ENCODE results near the gene L3MBTL4. TPM values are rescaled to one million over a fixed set of nuclear protein-coding genes. Genes with fewer than 3 reads are reported as not detected.
"Not testable (repeated sequence)": the region's sequence is repeated elsewhere in the genome, so short reads cannot be mapped to it uniquely, and the experiment has no call there.

The L3MBTL4 gene
- total RNA-seq, 2 experiments from 2014 or later, result 0.20 TPM; not detected in 1

- POLR2A ChIA-PET; H3K4me3 Mint-ChIP-seq; H3K27me3 Mint-ChIP-seq; H3K36me3 Mint-ChIP-seq (ENCODE audit: low read depth); H3K27ac Mint-ChIP-seq; DNase-seq; CTCF ChIA-PET; H3K4me1 Mint-ChIP-seq: not testable (repeated sequence)
- peaks cover 31% of the 10 kb centered on the region for H3K9me3 Mint-ChIP-seq
Measured at GRCh38 chr18:6259324-6259723, 155.4 kb downstream of the L3MBTL4 start.

GRCh38 chr18:6257950-6258349 lies 156.8 kb downstream of the L3MBTL4 start:
- no peaks in the 10 kb centered on the region for H3K4me1 Mint-ChIP-seq
- no peak overlapping the region for H3K27ac Mint-ChIP-seq
- DNase-seq, result no peak
- H3K4me3 Mint-ChIP-seq, result no peak overlapping the region
- no peaks in the 10 kb centered on the region for H3K36me3 Mint-ChIP-seq (ENCODE audit: low read depth)
- POLR2A ChIA-PET, result no interaction called here
- CTCF ChIA-PET, result no interaction called here
- peaks cover 31% of the 10 kb centered on the region for H3K9me3 Mint-ChIP-seq
- no peaks in the 10 kb centered on the region for H3K27me3 Mint-ChIP-seq

- no peaks in the 10 kb centered on the region for H3K4me1 Mint-ChIP-seq
- no peak for DNase-seq
- H3K36me3 Mint-ChIP-seq (ENCODE audit: low read depth), result no peaks in the 10 kb centered on the region
- POLR2A ChIA-PET, result no interaction called here
- no peak overlapping the region for H3K27ac Mint-ChIP-seq
- H3K4me3 Mint-ChIP-seq, result no peak overlapping the region
- H3K27me3 Mint-ChIP-seq, result no peaks in the 10 kb centered on the region
- CTCF ChIA-PET, result no interaction called here
- H3K9me3 Mint-ChIP-seq, result peaks cover 28% of the 10 kb centered on the region
Measured at GRCh38 chr18:6256521-6256920, 158.2 kb downstream of the L3MBTL4 start.

- no peak overlapping the region for H3K4me3 Mint-ChIP-seq
- no peak overlapping the region for H3K27ac Mint-ChIP-seq
- no peaks in the 10 kb centered on the region for H3K27me3 Mint-ChIP-seq
- H3K4me1 Mint-ChIP-seq, result no peaks in the 10 kb centered on the region
- peaks cover 23% of the 10 kb centered on the region for H3K9me3 Mint-ChIP-seq
- CTCF ChIA-PET, result no interaction called here
- DNase-seq, result no peak
- POLR2A ChIA-PET, result no interaction called here
- H3K36me3 Mint-ChIP-seq (ENCODE audit: low read depth), result no peaks in the 10 kb centered on the region
Measured at GRCh38 chr18:6255886-6256285, 158.8 kb downstream of the L3MBTL4 start.

GRCh38 chr18:6255116-6255705 lies 159.5 kb downstream of the L3MBTL4 start:
- H3K4me3 Mint-ChIP-seq, result no peak overlapping the region
- no peak overlapping the region for H3K27ac Mint-ChIP-seq
- ChIA-PET CTCF (no interaction called here), POLR2A (no interaction called here)
- peaks cover 21% of the 10 kb centered on the region for H3K9me3 Mint-ChIP-seq
- H3K36me3 Mint-ChIP-seq (ENCODE audit: low read depth), result no peaks in the 10 kb centered on the region
- H3K4me1 Mint-ChIP-seq, result no peaks in the 10 kb centered on the region
- DNase-seq, result no peak
- H3K27me3 Mint-ChIP-seq, result no peaks in the 10 kb centered on the region

- ChIA-PET POLR2A (no interaction called here), CTCF (no interaction called here)
- Mint-ChIP-seq H3K4me3 (no peak overlapping the region), H3K27me3 (no peaks in the 10 kb centered on the region), H3K9me3 (peaks cover 18% of the 10 kb centered on the region), H3K27ac (no peak overlapping the region), H3K36me3 (ENCODE audit: low read depth) (no peaks in the 10 kb centered on the region), H3K4me1 (no peaks in the 10 kb centered on the region)
- no peak for DNase-seq
Measured at GRCh38 chr18:6254456-6254855, 160.3 kb downstream of the L3MBTL4 start.

GRCh38 chr18:6251084-6251483 lies 163.6 kb downstream of the L3MBTL4 start:
- no peak overlapping the region for H3K4me3 Mint-ChIP-seq
- no peaks in the 10 kb centered on the region for H3K27me3 Mint-ChIP-seq
- no peaks in the 10 kb centered on the region for H3K36me3 Mint-ChIP-seq (ENCODE audit: low read depth)
- CTCF ChIA-PET, result no interaction called here
- DNase-seq, result no peak
- no peak overlapping the region for H3K27ac Mint-ChIP-seq
- peaks cover 11% of the 10 kb centered on the region for H3K9me3 Mint-ChIP-seq
- POLR2A ChIA-PET, result no interaction called here
- H3K4me1 Mint-ChIP-seq, result no peaks in the 10 kb centered on the region

- H3K4me3 Mint-ChIP-seq, result no peak overlapping the region
- no peaks in the 10 kb centered on the region for H3K27me3 Mint-ChIP-seq
- CTCF ChIA-PET, result no interaction called here
- peaks cover 11% of the 10 kb centered on the region for H3K9me3 Mint-ChIP-seq
- no peak for DNase-seq
- no peak overlapping the region for H3K27ac Mint-ChIP-seq
- H3K36me3 Mint-ChIP-seq (ENCODE audit: low read depth), result no peaks in the 10 kb centered on the region
- POLR2A ChIA-PET, result no interaction called here
- no peaks in the 10 kb centered on the region for H3K4me1 Mint-ChIP-seq
Measured at GRCh38 chr18:6249788-6250187, 164.9 kb downstream of the L3MBTL4 start.

- H3K4me3 Mint-ChIP-seq, result no peak overlapping the region
- H3K27ac Mint-ChIP-seq, result no peak overlapping the region
- peaks cover 11% of the 10 kb centered on the region for H3K9me3 Mint-ChIP-seq
- no peaks in the 10 kb centered on the region for H3K36me3 Mint-ChIP-seq (ENCODE audit: low read depth)
- no peak for DNase-seq
- H3K27me3 Mint-ChIP-seq, result no peaks in the 10 kb centered on the region
- H3K4me1 Mint-ChIP-seq, result no peaks in the 10 kb centered on the region
- ChIA-PET POLR2A (no interaction called here), CTCF (no interaction called here)
Measured at GRCh38 chr18:6249170-6249569, 165.5 kb downstream of the L3MBTL4 start.

- peaks cover 11% of the 10 kb centered on the region for H3K9me3 Mint-ChIP-seq
- POLR2A ChIA-PET, result no interaction called here
- H3K4me3 Mint-ChIP-seq, result no peak overlapping the region
- DNase-seq, result no peak
- no peak overlapping the region for H3K27ac Mint-ChIP-seq
- H3K4me1 Mint-ChIP-seq, result no peaks in the 10 kb centered on the region
- CTCF ChIA-PET, result no interaction called here
- H3K27me3 Mint-ChIP-seq, result no peaks in the 10 kb centered on the region
- no peaks in the 10 kb centered on the region for H3K36me3 Mint-ChIP-seq (ENCODE audit: low read depth)
Measured at GRCh38 chr18:6248017-6248416, 166.7 kb downstream of the L3MBTL4 start.

GRCh38 chr18:6242004-6242403 lies 172.7 kb downstream of the L3MBTL4 start:
- Mint-ChIP-seq H3K4me1 (no peaks in the 10 kb centered on the region), H3K36me3 (ENCODE audit: low read depth) (no peaks in the 10 kb centered on the region), H3K9me3 (no peaks in the 10 kb centered on the region), H3K27ac (no peak overlapping the region), H3K27me3 (no peaks in the 10 kb centered on the region), H3K4me3 (no peak overlapping the region)
- no peak for DNase-seq
- ChIA-PET POLR2A (no interaction called here), CTCF (no interaction called here)

- no peaks in the 10 kb centered on the region for H3K4me1 Mint-ChIP-seq
- peaks cover 4% of the 10 kb centered on the region for H3K9me3 Mint-ChIP-seq
- H3K4me3 Mint-ChIP-seq, result no peak overlapping the region
- CTCF ChIA-PET, result no interaction called here
- POLR2A ChIA-PET, result no interaction called here
- H3K27me3 Mint-ChIP-seq, result no peaks in the 10 kb centered on the region
- H3K27ac Mint-ChIP-seq, result no peak overlapping the region
- no peaks in the 10 kb centered on the region for H3K36me3 Mint-ChIP-seq (ENCODE audit: low read depth)
- no peak for DNase-seq
Measured at GRCh38 chr18:6239716-6240115, 175.0 kb downstream of the L3MBTL4 start.

GRCh38 chr18:6236258-6236657 lies 178.5 kb downstream of the L3MBTL4 start:
- Mint-ChIP-seq H3K27me3 (no peaks in the 10 kb centered on the region), H3K4me1 (no peaks in the 10 kb centered on the region), H3K4me3 (no peak overlapping the region), H3K9me3 (peaks cover 8% of the 10 kb centered on the region), H3K36me3 (ENCODE audit: low read depth) (no peaks in the 10 kb centered on the region), H3K27ac (no peak overlapping the region)
- ChIA-PET CTCF (no interaction called here), POLR2A (no interaction called here)
- no peak for DNase-seq

GRCh38 chr18:6222271-6222670 lies 192.4 kb downstream of the L3MBTL4 start:
- no peak for DNase-seq
- Mint-ChIP-seq H3K9me3 (peaks cover 9% of the 10 kb centered on the region), H3K27ac (no peak overlapping the region), H3K27me3 (no peaks in the 10 kb centered on the region), H3K4me3 (no peak overlapping the region), H3K4me1 (no peaks in the 10 kb centered on the region), H3K36me3 (ENCODE audit: low read depth) (no peaks in the 10 kb centered on the region)
- ChIA-PET POLR2A (no interaction called here), CTCF (no interaction called here)

- ChIA-PET POLR2A (no interaction called here), CTCF (no interaction called here)
- Mint-ChIP-seq H3K27ac (no peak overlapping the region), H3K27me3 (no peaks in the 10 kb centered on the region), H3K9me3 (peaks cover 11% of the 10 kb centered on the region), H3K4me3 (no peak overlapping the region), H3K36me3 (ENCODE audit: low read depth) (no peaks in the 10 kb centered on the region), H3K4me1 (no peaks in the 10 kb centered on the region)
- DNase-seq, result no peak
Measured at GRCh38 chr18:6221602-6222014, 193.1 kb downstream of the L3MBTL4 start.
